ENCODE results near the gene HLA-DQB1.

DNA sequence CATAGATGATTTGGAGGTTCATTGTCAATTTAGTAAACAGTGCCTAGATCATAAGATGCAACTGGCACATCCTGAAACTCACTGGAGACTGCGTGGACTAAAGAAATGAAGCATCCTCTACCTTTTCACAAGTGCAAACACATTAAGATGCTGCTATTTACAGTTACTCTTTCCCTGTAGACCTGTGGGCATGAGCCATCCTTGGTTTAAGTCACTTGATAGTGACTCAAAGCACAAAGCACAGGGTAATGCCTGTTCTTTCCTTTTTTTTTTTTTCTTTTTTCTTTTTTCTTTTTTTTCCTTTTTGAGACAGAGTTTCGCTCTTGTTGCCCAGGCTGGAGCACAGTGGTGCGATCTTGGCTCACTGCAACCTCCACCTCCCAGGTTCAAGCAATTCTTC lies 39.2 kb downstream of the HLA-DQB1 start:
- TF ChIP-seq, protein P1, sequence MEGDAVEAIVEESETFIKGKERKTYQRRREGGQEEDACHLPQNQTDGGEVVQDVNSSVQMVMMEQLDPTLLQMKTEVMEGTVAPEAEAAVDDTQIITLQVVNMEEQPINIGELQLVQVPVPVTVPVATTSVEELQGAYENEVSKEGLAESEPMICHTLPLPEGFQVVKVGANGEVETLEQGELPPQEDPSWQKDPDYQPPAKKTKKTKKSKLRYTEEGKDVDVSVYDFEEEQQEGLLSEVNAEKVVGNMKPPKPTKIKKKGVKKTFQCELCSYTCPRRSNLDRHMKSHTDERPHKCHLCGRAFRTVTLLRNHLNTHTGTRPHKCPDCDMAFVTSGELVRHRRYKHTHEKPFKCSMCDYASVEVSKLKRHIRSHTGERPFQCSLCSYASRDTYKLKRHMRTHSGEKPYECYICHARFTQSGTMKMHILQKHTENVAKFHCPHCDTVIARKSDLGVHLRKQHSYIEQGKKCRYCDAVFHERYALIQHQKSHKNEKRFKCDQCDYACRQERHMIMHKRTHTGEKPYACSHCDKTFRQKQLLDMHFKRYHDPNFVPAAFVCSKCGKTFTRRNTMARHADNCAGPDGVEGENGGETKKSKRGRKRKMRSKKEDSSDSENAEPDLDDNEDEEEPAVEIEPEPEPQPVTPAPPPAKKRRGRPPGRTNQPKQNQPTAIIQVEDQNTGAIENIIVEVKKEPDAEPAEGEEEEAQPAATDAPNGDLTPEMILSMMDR (IDR thresholded peaks at IDR 0.05): no peak
- TF ChIP-seq POLR2A (IDR thresholded peaks at IDR 0.05): no peak

Data from right lobe of liver (tissue), 4 donors.